ENCODE measurements around the gene C1orf210. TPM values are rescaled to one million over a fixed set of nuclear protein-coding genes. Genes with fewer than 3 reads are reported as not detected.

C1orf210 gene
- total RNA-seq, 1 experiment from 2014 or later: 7.8 TPM

- Mint-ChIP-seq H3K27me3 (ENCODE audit: insufficient read depth, unreplicated experiment) (no peaks in the 10 kb centered on the region), H3K4me1 (ENCODE audit: low read depth, unreplicated experiment) (peaks cover 6% of the 10 kb centered on the region), H3K9me3 (ENCODE audit: unreplicated experiment) (no peaks in the 10 kb centered on the region), H3K27ac (ENCODE audit: unreplicated experiment) (no peak overlapping the region), H3K4me3 (ENCODE audit: unreplicated experiment) (no peak overlapping the region), H3K36me3 (ENCODE audit: insufficient read depth, unreplicated experiment) (no peaks in the 10 kb centered on the region)
- no peak overlapping the region for H3K4me3 ChIP-seq (ENCODE audit: low read depth, low read length)
- ChIA-PET POLR2A (no interaction called here), CTCF (interaction anchor here (0.6 kb wide), 1 partner anchor 154 kb away, joined by 3 read pairs; the partner anchor contains the start of genes MED8 and SZT2)
- H3K9me3 ChIP-seq: no peaks in the 10 kb centered on the region
- TF ChIP-seq, protein P1, sequence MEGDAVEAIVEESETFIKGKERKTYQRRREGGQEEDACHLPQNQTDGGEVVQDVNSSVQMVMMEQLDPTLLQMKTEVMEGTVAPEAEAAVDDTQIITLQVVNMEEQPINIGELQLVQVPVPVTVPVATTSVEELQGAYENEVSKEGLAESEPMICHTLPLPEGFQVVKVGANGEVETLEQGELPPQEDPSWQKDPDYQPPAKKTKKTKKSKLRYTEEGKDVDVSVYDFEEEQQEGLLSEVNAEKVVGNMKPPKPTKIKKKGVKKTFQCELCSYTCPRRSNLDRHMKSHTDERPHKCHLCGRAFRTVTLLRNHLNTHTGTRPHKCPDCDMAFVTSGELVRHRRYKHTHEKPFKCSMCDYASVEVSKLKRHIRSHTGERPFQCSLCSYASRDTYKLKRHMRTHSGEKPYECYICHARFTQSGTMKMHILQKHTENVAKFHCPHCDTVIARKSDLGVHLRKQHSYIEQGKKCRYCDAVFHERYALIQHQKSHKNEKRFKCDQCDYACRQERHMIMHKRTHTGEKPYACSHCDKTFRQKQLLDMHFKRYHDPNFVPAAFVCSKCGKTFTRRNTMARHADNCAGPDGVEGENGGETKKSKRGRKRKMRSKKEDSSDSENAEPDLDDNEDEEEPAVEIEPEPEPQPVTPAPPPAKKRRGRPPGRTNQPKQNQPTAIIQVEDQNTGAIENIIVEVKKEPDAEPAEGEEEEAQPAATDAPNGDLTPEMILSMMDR (IDR thresholded peaks at IDR 0.05; ENCODE audit: insufficient read depth in 1 of 2, low read depth in 1 of 2, low read length in 1 of 2, severe bottlenecking in 1 of 2, unreplicated experiment in 1 of 2): no peak
- H3K4me1 ChIP-seq: no peaks in the 10 kb centered on the region
- intact Hi-C loops (cut with micrococcal nuclease; ENCODE audit: unreplicated experiment): loop anchor here (10.0 kb wide), 1 partner anchor 49 kb away; the partner anchor contains the start of gene C1orf210
- H3K36me3 ChIP-seq (ENCODE audit: control insufficient read depth, insufficient read depth, low read length): no peaks in the 10 kb centered on the region
- DNase-seq: no peak
- BruUV-seq (replicated peaks): no TSS peak
- H3K27me3 ChIP-seq (replicated peaks; ENCODE audit: control insufficient read depth, insufficient read depth, low read length): no peaks in the 10 kb centered on the region
Observed at GRCh38 chr1:43235451-43236121, 49.8 kb downstream of the C1orf210 start.

GRCh38 chr1:43235040-43235439 lies 50.3 kb downstream of the C1orf210 start:
- POLR2A ChIA-PET: no interaction called here
- no peak for DNase-seq
- H3K4me3 Mint-ChIP-seq (ENCODE audit: unreplicated experiment): no peak overlapping the region
- no peaks in the 10 kb centered on the region for H3K36me3 Mint-ChIP-seq (ENCODE audit: insufficient read depth, unreplicated experiment)
- Histone ChIP-seq H3K4me1 (no peaks in the 10 kb centered on the region), H3K36me3 (ENCODE audit: control insufficient read depth, insufficient read depth, low read length) (no peaks in the 10 kb centered on the region), H3K27me3 (replicated peaks; ENCODE audit: control insufficient read depth, insufficient read depth, low read length) (no peaks in the 10 kb centered on the region), H3K4me3 (ENCODE audit: low read depth, low read length) (no peak overlapping the region), H3K9me3 (no peaks in the 10 kb centered on the region)
- peaks cover 10% of the 10 kb centered on the region for H3K4me1 Mint-ChIP-seq (ENCODE audit: low read depth, unreplicated experiment)
- no peaks in the 10 kb centered on the region for H3K9me3 Mint-ChIP-seq (ENCODE audit: unreplicated experiment)
- CTCF ChIA-PET: no interaction called here
- BruUV-seq (replicated peaks): no TSS peak
- no peak overlapping the region for H3K27ac Mint-ChIP-seq (ENCODE audit: unreplicated experiment)
- no peaks in the 10 kb centered on the region for H3K27me3 Mint-ChIP-seq (ENCODE audit: insufficient read depth, unreplicated experiment)
- TF ChIP-seq, protein P1 (IDR thresholded peaks at IDR 0.05; ENCODE audit: insufficient read depth in 1 of 2, low read depth in 1 of 2, low read length in 1 of 2, severe bottlenecking in 1 of 2, unreplicated experiment in 1 of 2): no peak
- intact Hi-C loops (cut with micrococcal nuclease; ENCODE audit: unreplicated experiment): loop anchor here (10.0 kb wide), 1 partner anchor 50 kb away; the partner anchor contains the start of gene C1orf210

DNA sequence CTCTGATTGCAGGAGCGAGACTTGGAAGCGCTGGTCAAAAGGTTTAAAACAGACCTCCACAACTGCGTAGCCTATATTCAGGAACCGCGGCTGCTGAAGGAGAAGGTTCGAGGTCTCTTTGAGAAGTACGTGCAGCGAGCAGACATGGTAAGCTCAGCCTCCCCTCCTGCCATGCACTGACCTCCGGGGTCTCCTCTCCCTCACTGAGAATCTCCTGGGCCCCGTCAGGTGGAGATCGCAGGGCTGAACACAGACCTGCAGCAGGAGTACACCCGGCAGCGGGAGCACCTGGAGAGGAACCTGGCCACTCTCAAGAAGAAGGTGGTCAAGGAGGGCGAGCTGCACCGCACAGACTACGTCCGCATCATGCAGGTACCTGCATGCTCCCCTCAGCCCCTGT lies 51.1 kb downstream of the C1orf210 start:
- POLR2A ChIA-PET: no interaction called here
- CTCF ChIA-PET: no interaction called here
- Mint-ChIP-seq H3K27me3 (ENCODE audit: insufficient read depth, unreplicated experiment) (no peaks in the 10 kb centered on the region), H3K27ac (ENCODE audit: unreplicated experiment) (no peak overlapping the region), H3K4me3 (ENCODE audit: unreplicated experiment) (no peak overlapping the region), H3K4me1 (ENCODE audit: low read depth, unreplicated experiment) (peaks cover 10% of the 10 kb centered on the region), H3K9me3 (ENCODE audit: unreplicated experiment) (no peaks in the 10 kb centered on the region), H3K36me3 (ENCODE audit: insufficient read depth, unreplicated experiment) (no peaks in the 10 kb centered on the region)
- H3K36me3 ChIP-seq (ENCODE audit: control insufficient read depth, insufficient read depth, low read length): no peaks in the 10 kb centered on the region
- DNase-seq: no peak
- intact Hi-C loops (cut with micrococcal nuclease; ENCODE audit: unreplicated experiment): loop anchor here (10.0 kb wide), 1 partner anchor 51 kb away; the partner anchor contains the start of gene C1orf210
- no peaks in the 10 kb centered on the region for H3K9me3 ChIP-seq
- no peak overlapping the region for H3K4me3 ChIP-seq (ENCODE audit: low read depth, low read length)
- TF ChIP-seq, protein P1 (IDR thresholded peaks at IDR 0.05; ENCODE audit: insufficient read depth in 1 of 2, low read depth in 1 of 2, low read length in 1 of 2, severe bottlenecking in 1 of 2, unreplicated experiment in 1 of 2): no peak
- H3K27me3 ChIP-seq (replicated peaks; ENCODE audit: control insufficient read depth, insufficient read depth, low read length): no peaks in the 10 kb centered on the region
- BruUV-seq (replicated peaks): no TSS peak
- H3K4me1 ChIP-seq: no peaks in the 10 kb centered on the region
